ENCODE results near the gene STKLD1.

The STKLD1 gene

DNA sequence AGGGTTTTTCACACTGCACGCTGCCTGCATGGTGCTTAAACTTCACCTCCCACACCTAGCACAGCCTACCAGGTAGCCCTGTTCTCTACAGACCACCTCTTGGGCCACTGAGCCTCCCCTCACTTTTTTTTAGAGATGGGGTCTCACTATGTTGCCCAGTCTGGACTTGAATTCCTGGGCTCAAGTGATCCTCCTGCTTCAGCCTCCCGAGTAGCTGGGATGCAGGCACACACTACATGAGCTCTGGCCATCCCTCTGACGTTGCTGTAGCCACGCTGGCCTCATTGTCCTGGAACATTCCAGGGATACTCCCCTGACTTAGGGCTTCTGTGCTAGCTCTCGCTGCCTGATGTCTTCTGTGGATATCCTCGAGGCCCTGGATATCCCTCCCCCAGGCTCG, 76.4 kb downstream of the STKLD1 start:
- no peak overlapping the region for H3K4me3 ChIP-seq (replicated peaks; ENCODE audit: low read depth, low read length)
- DNase-seq (ENCODE audit: extremely low read depth, low read depth): no peak
- TF ChIP-seq, protein P1, sequence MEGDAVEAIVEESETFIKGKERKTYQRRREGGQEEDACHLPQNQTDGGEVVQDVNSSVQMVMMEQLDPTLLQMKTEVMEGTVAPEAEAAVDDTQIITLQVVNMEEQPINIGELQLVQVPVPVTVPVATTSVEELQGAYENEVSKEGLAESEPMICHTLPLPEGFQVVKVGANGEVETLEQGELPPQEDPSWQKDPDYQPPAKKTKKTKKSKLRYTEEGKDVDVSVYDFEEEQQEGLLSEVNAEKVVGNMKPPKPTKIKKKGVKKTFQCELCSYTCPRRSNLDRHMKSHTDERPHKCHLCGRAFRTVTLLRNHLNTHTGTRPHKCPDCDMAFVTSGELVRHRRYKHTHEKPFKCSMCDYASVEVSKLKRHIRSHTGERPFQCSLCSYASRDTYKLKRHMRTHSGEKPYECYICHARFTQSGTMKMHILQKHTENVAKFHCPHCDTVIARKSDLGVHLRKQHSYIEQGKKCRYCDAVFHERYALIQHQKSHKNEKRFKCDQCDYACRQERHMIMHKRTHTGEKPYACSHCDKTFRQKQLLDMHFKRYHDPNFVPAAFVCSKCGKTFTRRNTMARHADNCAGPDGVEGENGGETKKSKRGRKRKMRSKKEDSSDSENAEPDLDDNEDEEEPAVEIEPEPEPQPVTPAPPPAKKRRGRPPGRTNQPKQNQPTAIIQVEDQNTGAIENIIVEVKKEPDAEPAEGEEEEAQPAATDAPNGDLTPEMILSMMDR (IDR thresholded peaks at IDR 0.05; ENCODE audit: low read depth, low read length, missing control alignments): no peak

- TF ChIP-seq, protein P1 (IDR thresholded peaks at IDR 0.05; ENCODE audit: low read depth, low read length, missing control alignments): no peak
- no peak overlapping the region for H3K4me3 ChIP-seq (replicated peaks; ENCODE audit: low read depth, low read length)
- DNase-seq (ENCODE audit: extremely low read depth, low read depth): no peak
Observed at GRCh38 chr9:133453651-133454050, 77.5 kb downstream of the STKLD1 start.

- DNase-seq (ENCODE audit: extremely low read depth, low read depth): no peak
Observed at GRCh38 chr9:133454325-133454724, 78.2 kb downstream of the STKLD1 start.

DNA sequence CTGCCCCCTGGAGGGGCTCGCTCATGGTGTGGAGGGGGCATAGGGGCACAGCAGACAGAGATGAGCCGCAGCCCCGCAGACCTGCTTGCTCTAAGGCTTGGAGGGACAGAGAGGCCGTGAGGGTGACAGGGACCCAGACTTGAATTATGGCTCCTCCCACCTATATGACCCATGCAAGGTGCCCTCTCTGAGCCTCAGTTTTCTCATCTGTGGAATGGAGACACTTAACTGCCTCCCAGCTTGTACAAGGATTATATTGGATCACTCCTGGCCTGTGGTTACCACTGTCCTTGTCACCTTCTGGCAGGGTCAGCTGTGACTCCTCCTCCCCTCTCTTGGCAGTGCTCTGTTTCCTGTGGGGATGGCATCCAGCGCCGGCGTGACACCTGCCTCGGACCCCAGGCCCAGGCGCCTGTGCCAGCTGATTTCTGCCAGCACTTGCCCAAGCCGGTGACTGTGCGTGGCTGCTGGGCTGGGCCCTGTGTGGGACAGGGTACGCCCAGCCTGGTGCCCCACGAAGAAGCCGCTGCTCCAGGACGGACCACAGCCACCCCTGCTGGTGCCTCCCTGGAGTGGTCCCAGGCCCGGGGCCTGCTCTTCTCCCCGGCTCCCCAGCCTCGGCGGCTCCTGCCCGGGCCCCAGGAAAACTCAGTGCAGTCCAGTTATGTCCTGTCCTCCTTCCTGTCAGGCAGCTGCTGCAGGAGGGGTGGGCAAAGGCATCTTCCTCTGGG, 78.9 kb downstream of the STKLD1 start:
- DNase-seq (ENCODE audit: extremely low read depth, low read depth): no peak
- TF ChIP-seq, protein P1 (IDR thresholded peaks at IDR 0.05; ENCODE audit: low read depth, low read length, missing control alignments): no peak
- no peak overlapping the region for H3K4me3 ChIP-seq (replicated peaks; ENCODE audit: low read depth, low read length)

More at GRCh38 chr9:133454325-133454724, 78.2 kb downstream of the STKLD1 start:
- TF ChIP-seq, protein P1 (IDR thresholded peaks at IDR 0.05; ENCODE audit: low read depth, low read length, missing control alignments): no peak
- no peak overlapping the region for H3K4me3 ChIP-seq (replicated peaks; ENCODE audit: low read depth, low read length)
